OCI-LY7 (cell line): ENCODE measurements around the gene SUPT16H.

Experiments
- CTCF ChIP-seq: fragments of 200-600 bp; sonication (generic); conservative IDR thresholded peaks from 2 replicates; pipeline ENCODE4 v1.5.1; 2014; ENCODE audit warnings: mild to moderate bottlenecking, antibody characterized with exemption, low read length, moderate library complexity, mixed read lengths
- EZH2phosphoT487 ChIP-seq: fragments of 200-600 bp; sonication (generic); IDR thresholded peaks from 2 replicates; pipeline ENCODE4 v1.6.1; 2018; ENCODE audit warnings: low read depth, borderline replicate concordance, mild to moderate bottlenecking, mixed run types, antibody characterized with exemption, low read length, moderate library complexity, mixed read lengths

- no peak for TF ChIP-seq CTCF
- no peak for TF ChIP-seq EZH2phosphoT487
Observed at GRCh38 chr14:21382886-21383847, 652 bp downstream of the SUPT16H start.
